ENCODE measurements around the gene SUCLA2. TPM values are rescaled to one million over a fixed set of nuclear protein-coding genes. Genes with fewer than 3 reads are reported as not detected.

SUCLA2 gene
- total and polyA plus RNA-seq, 9 of the 15 experiments (the other 6 are each of a cell fraction or from before 2014, with no cell fraction given) = 23.3 to 52.9 (median 35.8) TPM

GRCh38 chr13:48037346-48038173 lies 36.5 kb upstream of the SUCLA2 start, which contains the start of gene NUDT15 (continued):
- peak in 1 of 3 experiments; percentile 85; a peak in 2 of 6 replicates for TF ChIP-seq ZBTB11 (CRISPR knock-in tag; IDR thresholded peaks at IDR 0.05)
- TF ChIP-seq RERE (CRISPR knock-in tag; IDR thresholded peaks at IDR 0.05; ENCODE audit: borderline replicate concordance) = no peak
- TF ChIP-seq RBM17 (IDR thresholded peaks at IDR 0.05; ENCODE audit: borderline replicate concordance, low read depth, low read length) = no peak
- no peak for TF ChIP-seq ZNF445 (CRISPR knock-in tag; IDR thresholded peaks at IDR 0.05; ENCODE audit: low read depth)
- TF ChIP-seq DNMT1 (IDR thresholded peaks at IDR 0.05) = no peak
- TF ChIP-seq CAMTA2 (CRISPR knock-in tag; conservative IDR thresholded peaks at IDR 0.05) = no peak
- peak; percentile 37; the same call in 1 of the 2 replicates for TF ChIP-seq GATAD2B (IDR thresholded peaks at IDR 0.05; ENCODE audit: borderline replicate concordance)
- TF ChIP-seq ID3 (CRISPR knock-in tag; IDR thresholded peaks at IDR 0.05) = no peak
- TF ChIP-seq ID3 (tag; IDR thresholded peaks at IDR 0.05) = no peak
- no peak for TF ChIP-seq ZNF395 (CRISPR knock-in tag; IDR thresholded peaks at IDR 0.05)
- TF ChIP-seq ZFP1 (CRISPR knock-in tag; IDR thresholded peaks at IDR 0.05) = no peak
- TF ChIP-seq CHD2 (IDR thresholded peaks at IDR 0.05; ENCODE audit: low read depth, low read length) = 0 out of 2 replicates have a peak, but pooled peaks have one; percentile 21
- no peak for TF ChIP-seq ZBTB5 (IDR thresholded peaks at IDR 0.05)

All from K562 (cell line).